CD8-positive, alpha-beta memory T cell (primary cell): ENCODE data around the gene ARHGEF7. TPM values are rescaled to one million over a fixed set of nuclear protein-coding genes. Genes with fewer than 3 reads are reported as not detected.
A peak's percentile ranks its signal among the peaks of the same experiment; 100 is the strongest.

Experiments
- CTCF ChIA-PET: fragments of 350-600 bp; sonication (Branson Sonifier 250); formaldehyde crosslinking; loops from one replicate; lab custom pipeline; 2021; ENCODE audit warnings: antibody characterized with exemption; lab: Charles Lee
- POLR2A ChIA-PET: fragments of 350-600 bp; sonication (Branson Sonifier 250); formaldehyde crosslinking; loops from one replicate; lab custom pipeline; 2021; ENCODE audit warnings: antibody characterized with exemption; lab: Charles Lee
- DNase-seq, 5 donors: peaks; one replicate each; pipeline versions ENCODE4 v3.0.0 to v3.0.0-alpha.2; 2020 to 2022; ENCODE audit warnings: mixed read lengths in 1 of 5
- H3K27ac ChIP-seq: one replicate; pipeline ENCODE4 v1.7.0; 2013; ENCODE audit warnings: low read depth, mild to moderate bottlenecking, low read length, moderate library complexity
- H3K27me3 ChIP-seq: 2 replicates; pipeline ENCODE4 v1.7.0; 2013; ENCODE audit warnings: low read length, mild to moderate bottlenecking; ENCODE audit not compliant: insufficient read depth, poor library complexity, severe bottlenecking
- H3K36me3 ChIP-seq: 2 replicates; pipeline ENCODE4 v1.7.0; 2013; ENCODE audit warnings: mild to moderate bottlenecking, low read length, moderate library complexity; ENCODE audit not compliant: insufficient read depth
- H3K4me1 ChIP-seq: 2 replicates; pipeline ENCODE4 v1.7.0; 2013; ENCODE audit warnings: mild to moderate bottlenecking, low read length, moderate library complexity; ENCODE audit not compliant: insufficient read depth
- H3K4me3 ChIP-seq: 2 replicates; pipeline ENCODE4 v1.7.0; 2013; ENCODE audit warnings: mild to moderate bottlenecking, low read length
- H3K9me3 ChIP-seq: 2 replicates; pipeline ENCODE4 v1.7.0; 2013; ENCODE audit warnings: mild to moderate bottlenecking, low read length
- H3K27ac Mint-ChIP-seq, 8 donors: one replicate each; pipeline ENCODE4 v1.8.0; 2020 to 2021; ENCODE audit warnings: mixed read lengths in 8 of 8, mild to moderate bottlenecking in 6 of 8, inconsistent platforms in 3 of 8, moderate library complexity in 3 of 8
- H3K27me3 Mint-ChIP-seq, 2 donors: one replicate each; pipeline ENCODE4 v1.8.0; 2020 to 2021; ENCODE audit warnings: mixed read lengths in 2 of 2, mild to moderate bottlenecking in 1 of 2, moderate library complexity in 1 of 2
- H3K36me3 Mint-ChIP-seq, 3 donors: one replicate each; pipeline ENCODE4 v1.8.0; 2020 to 2021; ENCODE audit warnings: mixed read lengths in 3 of 3, inconsistent platforms in 1 of 3, mild to moderate bottlenecking in 1 of 3
- H3K4me1 Mint-ChIP-seq, 3 donors: one replicate each; pipeline ENCODE4 v1.8.0; 2020 to 2021; ENCODE audit warnings: mixed read lengths in 3 of 3, inconsistent platforms in 1 of 3, mild to moderate bottlenecking in 1 of 3
- H3K4me3 Mint-ChIP-seq, 7 donors: one replicate each; pipeline ENCODE4 v1.8.0; 2020 to 2021; ENCODE audit warnings: mixed read lengths in 7 of 7, mild to moderate bottlenecking in 6 of 7, moderate library complexity in 4 of 7, inconsistent platforms in 2 of 7
- H3K9me3 Mint-ChIP-seq, 5 donors: one replicate each; pipeline ENCODE4 v1.8.0; 2020 to 2022; ENCODE audit warnings: mixed read lengths in 5 of 5, mild to moderate bottlenecking in 3 of 5, moderate library complexity in 2 of 5, inconsistent platforms in 1 of 5
- polyA plus RNA-seq: library from polyadenylated mRNA; unstranded; fragments of 300-500 nt; fragmentation: Illumina TruSeq; gene quantifications from one replicate; pipeline ENCODE4 v1.2.3, GENCODE V29; 2021
- total RNA-seq, 2 experiments: library from RNA; stranded (reverse); gene quantifications; one replicate each; pipeline ENCODE4 v1.2.3, GENCODE V29; 2021

The ARHGEF7 gene
- total and polyA plus RNA-seq, 3 experiments from 2014 or later = 12.0 to 46.2 (median 45.9) TPM

- Mint-ChIP-seq H3K4me1 (peaks cover 15 to 18% (median 17%) of the 10 kb centered on the region in 3 donors), H3K27me3 (peaks cover 63 to 85% of the 10 kb centered on the region in 2 donors), H3K36me3 (peaks cover 0 to 4% (median 0%) of the 10 kb centered on the region in 3 donors), H3K4me3 (peak overlapping the region; percentile 75 to 90 (median 86)), H3K27ac (peak overlapping the region in 4 of 8 donors; percentile 12 to 74 (median 53)), H3K9me3 (peaks cover 0 to 4% (median 0%) of the 10 kb centered on the region in 5 donors)
- Histone ChIP-seq H3K27ac (no peak overlapping the region), H3K9me3 (no peaks in the 10 kb centered on the region), H3K27me3 (peaks cover 36% of the 10 kb centered on the region), H3K4me3 (peak overlapping the region; percentile 54), H3K4me1 (peaks cover 5% of the 10 kb centered on the region), H3K36me3 (no peaks in the 10 kb centered on the region)
- POLR2A ChIA-PET = no interaction called here
- CTCF ChIA-PET = no interaction called here
- peak in 2 of 5 donors; percentile 14 to 23 for DNase-seq
Measured at GRCh38 chr13:111114362-111115060, 599 bp upstream of the ARHGEF7 start.

- H3K36me3 Mint-ChIP-seq = peaks cover 0 to 4% (median 0%) of the 10 kb centered on the region in 3 donors
- no peaks in the 10 kb centered on the region for H3K36me3 ChIP-seq
Measured at GRCh38 chr13:111115965-111116521, 933 bp downstream of the ARHGEF7 start.

DNA sequence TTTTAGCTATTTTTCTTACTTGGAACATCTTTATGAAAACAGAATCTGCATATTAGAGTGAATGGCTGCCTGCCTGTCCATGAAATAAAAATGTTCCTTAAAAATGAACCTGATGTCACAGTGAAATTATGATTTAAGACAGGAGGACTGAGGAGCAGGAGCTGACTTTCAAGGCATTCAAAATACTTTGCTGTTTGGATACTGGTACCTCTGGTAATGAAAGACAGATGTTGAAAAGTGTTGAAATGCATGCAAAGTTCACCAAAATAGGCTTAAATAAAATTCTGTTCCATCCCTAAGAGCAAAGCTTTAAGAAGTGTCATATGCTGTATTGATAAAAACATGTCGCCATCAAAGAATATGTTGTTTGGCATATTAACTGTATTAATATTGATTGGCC, 1.7 kb downstream of the ARHGEF7 start:
- peaks cover 0 to 4% (median 0%) of the 10 kb centered on the region in 3 donors for H3K36me3 Mint-ChIP-seq
- no peaks in the 10 kb centered on the region for H3K36me3 ChIP-seq
- H3K4me3 ChIP-seq = no peak overlapping the region
- peaks cover 36% of the 10 kb centered on the region for H3K27me3 ChIP-seq
- H3K27ac ChIP-seq = no peak overlapping the region
- H3K4me3 Mint-ChIP-seq = no peak overlapping the region
- peaks cover 15 to 18% (median 17%) of the 10 kb centered on the region in 3 donors for H3K4me1 Mint-ChIP-seq
- H3K27ac Mint-ChIP-seq = no peak overlapping the region
- ChIA-PET POLR2A (no interaction called here), CTCF (interaction anchor here (0.7 to 1.2 kb wide), 4 partner anchors 14 to 72 kb away, joined by 3 to 4 read pairs (median 3); no protein-coding TSS in a partner anchor)
- H3K27me3 Mint-ChIP-seq = peaks cover 46 to 81% of the 10 kb centered on the region in 2 donors
- peaks cover 0 to 4% (median 0%) of the 10 kb centered on the region in 5 donors for H3K9me3 Mint-ChIP-seq
- no peak for DNase-seq
- H3K4me1 ChIP-seq = peaks cover 5% of the 10 kb centered on the region
- no peaks in the 10 kb centered on the region for H3K9me3 ChIP-seq

More at GRCh38 chr13:111115965-111116521, 933 bp downstream of the ARHGEF7 start:
- Mint-ChIP-seq H3K4me1 (peaks cover 15 to 18% (median 17%) of the 10 kb centered on the region in 3 donors), H3K4me3 (peak overlapping the region; percentile 83 to 91 (median 85)), H3K27me3 (peaks cover 51 to 81% of the 10 kb centered on the region in 2 donors), H3K9me3 (peaks cover 0 to 4% (median 0%) of the 10 kb centered on the region in 5 donors), H3K27ac (peak overlapping the region in 1 of 8 donors; percentile 79)
- Histone ChIP-seq H3K27me3 (peaks cover 36% of the 10 kb centered on the region), H3K27ac (no peak overlapping the region), H3K4me1 (peaks cover 5% of the 10 kb centered on the region), H3K9me3 (no peaks in the 10 kb centered on the region), H3K4me3 (no peak overlapping the region)
- CTCF ChIA-PET = interaction anchor here (1.0 kb wide), 2 partner anchors 39 to 73 kb away, joined by 3 to 4 read pairs; no protein-coding TSS in a partner anchor
- POLR2A ChIA-PET = no interaction called here
- no peak for DNase-seq

- no peaks in the 10 kb centered on the region for H3K9me3 ChIP-seq
- no peak for DNase-seq
- Mint-ChIP-seq H3K4me3 (peak overlapping the region in 3 of 7 donors; percentile 17 to 29 (median 27)), H3K27ac (no peak overlapping the region), H3K4me1 (peaks cover 15 to 18% (median 17%) of the 10 kb centered on the region in 3 donors), H3K9me3 (peaks cover 0 to 4% (median 0%) of the 10 kb centered on the region in 5 donors), H3K36me3 (peaks cover 0 to 4% (median 0%) of the 10 kb centered on the region in 3 donors), H3K27me3 (peaks cover 50 to 79% of the 10 kb centered on the region in 2 donors)
- peaks cover 34% of the 10 kb centered on the region for H3K27me3 ChIP-seq
- no peak overlapping the region for H3K27ac ChIP-seq
- no peak overlapping the region for H3K4me3 ChIP-seq
- H3K36me3 ChIP-seq = no peaks in the 10 kb centered on the region
- POLR2A ChIA-PET = no interaction called here
- H3K4me1 ChIP-seq = peaks cover 5% of the 10 kb centered on the region
- CTCF ChIA-PET = interaction anchor here (0.7 to 1.2 kb wide), 3 partner anchors 13 to 49 kb away, joined by 3 read pairs; no protein-coding TSS in a partner anchor
Measured at GRCh38 chr13:111117289-111117688, 2.2 kb downstream of the ARHGEF7 start.

DNA sequence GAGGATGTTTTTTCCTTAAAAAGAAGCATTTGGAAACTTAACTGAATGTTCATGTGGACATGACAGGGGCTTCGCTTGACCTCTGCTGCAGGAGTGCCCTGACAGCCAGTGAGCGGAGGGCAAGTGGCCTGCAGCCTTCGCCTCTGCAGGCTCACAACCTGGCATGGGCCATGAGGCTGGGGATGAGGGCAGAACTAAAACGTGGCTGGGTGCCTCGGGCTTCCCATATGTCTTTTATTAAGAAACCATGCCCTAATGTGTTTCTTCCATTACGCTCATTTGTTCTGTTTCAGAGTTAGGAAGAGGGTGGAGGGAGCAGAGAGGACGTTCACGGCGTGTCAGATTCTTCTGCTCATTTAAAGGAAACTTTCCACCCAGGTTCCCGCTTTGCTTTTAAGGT, 2.9 kb downstream of the ARHGEF7 start:
- DNase-seq = no peak
- Histone ChIP-seq H3K9me3 (no peaks in the 10 kb centered on the region), H3K4me3 (no peak overlapping the region), H3K27ac (no peak overlapping the region), H3K36me3 (no peaks in the 10 kb centered on the region), H3K4me1 (peaks cover 5% of the 10 kb centered on the region), H3K27me3 (peaks cover 28% of the 10 kb centered on the region)
- Mint-ChIP-seq H3K9me3 (peaks cover 0 to 4% (median 0%) of the 10 kb centered on the region in 5 donors), H3K36me3 (peaks cover 0 to 4% (median 0%) of the 10 kb centered on the region in 3 donors), H3K27me3 (peaks cover 46 to 77% of the 10 kb centered on the region in 2 donors), H3K27ac (no peak overlapping the region), H3K4me1 (peaks cover 15 to 18% (median 17%) of the 10 kb centered on the region in 3 donors), H3K4me3 (peak overlapping the region in 2 of 7 donors; percentile 10 to 17)
- POLR2A ChIA-PET = no interaction called here
- CTCF ChIA-PET = no interaction called here

DNA sequence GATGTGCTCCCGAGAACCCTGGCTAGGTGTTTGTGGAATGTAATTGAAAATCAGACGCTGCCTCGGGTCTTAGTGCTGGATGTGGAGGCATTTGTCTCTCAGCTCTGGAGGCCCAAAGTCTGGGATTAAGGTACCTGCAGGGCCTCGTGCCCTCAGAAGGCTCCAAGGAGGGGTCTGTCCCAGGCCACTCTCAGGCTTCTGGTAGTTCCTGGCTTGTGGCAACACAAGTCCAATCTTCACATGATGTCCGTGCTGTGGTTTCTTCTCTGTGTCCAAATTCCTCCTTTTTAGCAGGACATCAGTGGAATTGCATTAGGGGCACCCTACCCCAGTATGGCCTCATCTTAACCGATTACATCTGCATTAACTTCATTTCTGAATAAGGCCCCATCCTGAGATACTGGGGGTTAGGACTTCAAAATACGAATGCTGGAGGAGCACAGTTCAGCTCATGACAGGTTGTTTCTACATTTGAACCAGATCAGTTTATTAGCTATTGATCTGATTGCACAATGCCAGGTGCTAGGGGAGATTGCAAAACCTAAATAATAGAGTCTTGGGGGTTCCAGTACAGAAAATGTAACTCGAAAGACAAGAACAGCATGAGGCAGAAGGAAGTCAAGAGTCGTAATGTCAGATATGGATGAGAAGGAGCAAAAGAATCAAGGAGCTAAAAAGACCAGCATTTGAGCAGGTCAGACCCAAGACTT, 3.9 kb downstream of the ARHGEF7 start:
- H3K4me1 ChIP-seq = peaks cover 5% of the 10 kb centered on the region

DNA sequence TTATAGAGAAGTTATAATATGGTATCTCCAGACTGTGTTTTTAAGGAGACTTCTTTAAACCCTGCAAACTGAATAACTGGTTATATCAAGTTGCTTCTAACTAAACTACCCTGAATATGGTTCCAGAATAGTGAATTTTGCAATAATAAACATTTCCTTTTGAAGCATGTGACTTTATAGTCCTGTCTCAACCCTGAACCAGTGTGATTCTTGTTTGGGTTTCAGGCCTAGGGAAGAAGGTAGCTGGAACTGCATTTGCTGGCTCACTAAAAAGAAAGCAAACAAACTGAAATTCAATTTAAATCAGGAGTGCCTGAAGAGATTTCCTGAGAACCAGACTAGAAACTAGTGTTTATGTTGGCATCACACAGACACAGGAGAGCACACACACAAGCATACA, 4.9 kb downstream of the ARHGEF7 start:
- Histone ChIP-seq H3K27me3 (peaks cover 14% of the 10 kb centered on the region), H3K4me1 (no peaks in the 10 kb centered on the region), H3K4me3 (no peak overlapping the region), H3K36me3 (no peaks in the 10 kb centered on the region), H3K9me3 (no peaks in the 10 kb centered on the region), H3K27ac (no peak overlapping the region)
- Mint-ChIP-seq H3K27ac (no peak overlapping the region), H3K36me3 (peaks cover 0 to 2% (median under 1%) of the 10 kb centered on the region in 3 donors), H3K9me3 (peaks cover 0 to 4% (median 0%) of the 10 kb centered on the region in 5 donors), H3K4me3 (peak overlapping the region in 1 of 7 donors; percentile 33), H3K4me1 (peaks cover 5 to 7% (median 5%) of the 10 kb centered on the region in 3 donors), H3K27me3 (peaks cover 29 to 60% of the 10 kb centered on the region in 2 donors)
- CTCF ChIA-PET = no interaction called here
- DNase-seq = no peak
- POLR2A ChIA-PET = no interaction called here

More for the DNA sequence above, 3.9 kb downstream of the ARHGEF7 start:
- Histone ChIP-seq H3K36me3 (no peaks in the 10 kb centered on the region), H3K27ac (no peak overlapping the region), H3K4me3 (no peak overlapping the region), H3K9me3 (no peaks in the 10 kb centered on the region), H3K27me3 (peaks cover 18% of the 10 kb centered on the region)
- H3K27me3 Mint-ChIP-seq = peaks cover 35 to 67% of the 10 kb centered on the region in 2 donors
- H3K9me3 Mint-ChIP-seq = peaks cover 0 to 4% (median 0%) of the 10 kb centered on the region in 5 donors
- ChIA-PET POLR2A (no interaction called here), CTCF (no interaction called here)
- H3K4me1 Mint-ChIP-seq = peaks cover 11 to 15% (median 14%) of the 10 kb centered on the region in 3 donors
- H3K4me3 Mint-ChIP-seq = no peak overlapping the region
- DNase-seq = no peak
- peaks cover 0 to 4% (median 0%) of the 10 kb centered on the region in 3 donors for H3K36me3 Mint-ChIP-seq
- no peak overlapping the region for H3K27ac Mint-ChIP-seq
